ENCODE results near the gene PPP6R3. TPM values are rescaled to one million over a fixed set of nuclear protein-coding genes. Genes with fewer than 3 reads are reported as not detected.

PPP6R3 gene
- polyA plus RNA-seq, 1 donor (not counting 4 experiments of a cell fraction or from before 2014, with no cell fraction given), result 50.2 TPM

- TF ChIP-seq CTCF (optimal IDR thresholded peaks at IDR 0.05 in 1 of 3, IDR thresholded peaks at IDR 0.05 in 1 of 3, conservative IDR thresholded peaks at IDR 0.05 in 1 of 3; ENCODE audit: extremely low read depth in 1 of 3, insufficient read depth in 2 of 3, low read length in 3 of 3), result no peak
- no peak for TF ChIP-seq EZH2 (IDR thresholded peaks at IDR 0.05; ENCODE audit: low read length)
- Histone ChIP-seq H3K27me3 (ENCODE audit: control insufficient read depth, extremely low read depth, insufficient read depth, low read length) (no peaks in the 10 kb centered on the region), H3K9ac (ENCODE audit: control insufficient read depth, extremely low read depth, insufficient read depth, low read length) (no peak overlapping the region), H3K9me3 (ENCODE audit: control insufficient read depth, low read depth, low read length) (no peaks in the 10 kb centered on the region), H3K4me1 (ENCODE audit: control insufficient read depth, extremely low read depth, insufficient read depth, low read length) (no peaks in the 10 kb centered on the region), H3K79me2 (ENCODE audit: control insufficient read depth, insufficient read depth, low read length) (peaks cover 2% of the 10 kb centered on the region), H3K27ac (ENCODE audit: control insufficient read depth, insufficient read depth, low read length) (no peak overlapping the region), H2AFZ (ENCODE audit: control insufficient read depth, low read length) (no peak overlapping the region), H3K36me3 (ENCODE audit: control insufficient read depth in 2 of 2, extremely low read depth in 1 of 2, insufficient read depth in 2 of 2, low read length in 2 of 2) (peaks cover 15 to 21% of the 10 kb centered on the region in 2 experiments), H3K4me2 (ENCODE audit: control insufficient read depth, extremely low read depth, insufficient read depth, low read depth, low read length) (no peak overlapping the region), H4K20me1 (ENCODE audit: control insufficient read depth, extremely low read depth, insufficient read depth, low read length) (no peaks in the 10 kb centered on the region), H3K4me3 (ENCODE audit: control insufficient read depth in 2 of 3, extremely low read depth in 1 of 3, insufficient read depth in 2 of 3, low read depth in 1 of 3, low read length in 3 of 3) (no peak overlapping the region), H3K9me1 (ENCODE audit: control insufficient read depth, extremely low read depth, insufficient read depth, low read length) (no peaks in the 10 kb centered on the region)
- FAIRE-seq (no peak), DNase-seq (ENCODE audit: low read depth, low spot score) (no peak)
- dilution Hi-C loops (cut with MboI; ENCODE audit: extremely low pct_ligation_motif_present, low sequenced_read_pairs), result no loop called here
Measured at GRCh38 chr11:68560216-68560615, 99.7 kb downstream of the PPP6R3 start.

GRCh38 chr11:68563454-68563853 is 102.9 kb downstream of the PPP6R3 start:
- Histone ChIP-seq H3K4me3 (ENCODE audit: control insufficient read depth in 2 of 3, extremely low read depth in 1 of 3, insufficient read depth in 2 of 3, low read depth in 1 of 3, low read length in 3 of 3) (no peak overlapping the region), H3K27me3 (ENCODE audit: control insufficient read depth, extremely low read depth, insufficient read depth, low read length) (no peaks in the 10 kb centered on the region), H3K4me1 (ENCODE audit: control insufficient read depth, extremely low read depth, insufficient read depth, low read length) (no peaks in the 10 kb centered on the region), H3K4me2 (ENCODE audit: control insufficient read depth, extremely low read depth, insufficient read depth, low read depth, low read length) (no peak overlapping the region), H3K36me3 (ENCODE audit: control insufficient read depth in 2 of 2, extremely low read depth in 1 of 2, insufficient read depth in 2 of 2, low read length in 2 of 2) (peaks cover 16 to 32% of the 10 kb centered on the region in 2 experiments), H3K9me1 (ENCODE audit: control insufficient read depth, extremely low read depth, insufficient read depth, low read length) (no peaks in the 10 kb centered on the region), H3K9ac (ENCODE audit: control insufficient read depth, extremely low read depth, insufficient read depth, low read length) (no peak overlapping the region), H3K79me2 (ENCODE audit: control insufficient read depth, insufficient read depth, low read length) (no peaks in the 10 kb centered on the region), H3K27ac (ENCODE audit: control insufficient read depth, insufficient read depth, low read length) (no peak overlapping the region), H3K9me3 (ENCODE audit: control insufficient read depth, low read depth, low read length) (no peaks in the 10 kb centered on the region), H4K20me1 (ENCODE audit: control insufficient read depth, extremely low read depth, insufficient read depth, low read length) (no peaks in the 10 kb centered on the region), H2AFZ (ENCODE audit: control insufficient read depth, low read length) (no peak overlapping the region)
- TF ChIP-seq CTCF (optimal IDR thresholded peaks at IDR 0.05 in 1 of 3, IDR thresholded peaks at IDR 0.05 in 1 of 3, conservative IDR thresholded peaks at IDR 0.05 in 1 of 3; ENCODE audit: extremely low read depth in 1 of 3, insufficient read depth in 2 of 3, low read length in 3 of 3) (no peak), EZH2 (IDR thresholded peaks at IDR 0.05; ENCODE audit: low read length) (no peak)
- no peak for FAIRE-seq
- no peak for DNase-seq (ENCODE audit: low read depth, low spot score)
- dilution Hi-C loops (cut with MboI; ENCODE audit: extremely low pct_ligation_motif_present, low sequenced_read_pairs), result no loop called here
